T1000 (cell line): ENCODE measurements around the gene CATSPERE.

ENCODE experiments used
- DNase-seq: peaks from one replicate; lab custom pipeline; 2025; ENCODE audit warnings: mixed read lengths; lab: John Stamatoyannopoulos, UW

Gene CATSPERE, protein sequence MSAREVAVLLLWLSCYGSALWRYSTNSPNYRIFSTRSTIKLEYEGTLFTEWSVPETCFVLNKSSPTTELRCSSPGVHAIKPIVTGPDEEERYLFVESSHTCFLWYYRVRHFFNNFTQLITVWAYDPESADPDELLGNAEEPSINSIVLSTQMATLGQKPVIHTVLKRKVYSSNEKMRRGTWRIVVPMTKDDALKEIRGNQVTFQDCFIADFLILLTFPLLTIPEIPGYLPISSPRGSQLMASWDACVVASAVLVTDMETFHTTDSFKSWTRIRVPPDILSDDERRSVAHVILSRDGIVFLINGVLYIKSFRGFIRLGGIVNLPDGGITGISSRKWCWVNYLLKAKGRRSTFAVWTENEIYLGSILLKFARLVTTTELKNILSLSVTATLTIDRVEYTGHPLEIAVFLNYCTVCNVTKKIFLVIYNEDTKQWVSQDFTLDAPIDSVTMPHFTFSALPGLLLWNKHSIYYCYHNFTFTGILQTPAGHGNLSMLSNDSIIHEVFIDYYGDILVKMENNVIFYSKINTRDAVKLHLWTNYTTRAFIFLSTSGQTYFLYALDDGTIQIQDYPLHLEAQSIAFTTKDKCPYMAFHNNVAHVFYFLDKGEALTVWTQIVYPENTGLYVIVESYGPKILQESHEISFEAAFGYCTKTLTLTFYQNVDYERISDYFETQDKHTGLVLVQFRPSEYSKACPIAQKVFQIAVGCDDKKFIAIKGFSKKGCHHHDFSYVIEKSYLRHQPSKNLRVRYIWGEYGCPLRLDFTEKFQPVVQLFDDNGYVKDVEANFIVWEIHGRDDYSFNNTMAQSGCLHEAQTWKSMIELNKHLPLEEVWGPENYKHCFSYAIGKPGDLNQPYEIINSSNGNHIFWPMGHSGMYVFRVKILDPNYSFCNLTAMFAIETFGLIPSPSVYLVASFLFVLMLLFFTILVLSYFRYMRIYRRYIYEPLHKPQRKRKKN

DNA sequence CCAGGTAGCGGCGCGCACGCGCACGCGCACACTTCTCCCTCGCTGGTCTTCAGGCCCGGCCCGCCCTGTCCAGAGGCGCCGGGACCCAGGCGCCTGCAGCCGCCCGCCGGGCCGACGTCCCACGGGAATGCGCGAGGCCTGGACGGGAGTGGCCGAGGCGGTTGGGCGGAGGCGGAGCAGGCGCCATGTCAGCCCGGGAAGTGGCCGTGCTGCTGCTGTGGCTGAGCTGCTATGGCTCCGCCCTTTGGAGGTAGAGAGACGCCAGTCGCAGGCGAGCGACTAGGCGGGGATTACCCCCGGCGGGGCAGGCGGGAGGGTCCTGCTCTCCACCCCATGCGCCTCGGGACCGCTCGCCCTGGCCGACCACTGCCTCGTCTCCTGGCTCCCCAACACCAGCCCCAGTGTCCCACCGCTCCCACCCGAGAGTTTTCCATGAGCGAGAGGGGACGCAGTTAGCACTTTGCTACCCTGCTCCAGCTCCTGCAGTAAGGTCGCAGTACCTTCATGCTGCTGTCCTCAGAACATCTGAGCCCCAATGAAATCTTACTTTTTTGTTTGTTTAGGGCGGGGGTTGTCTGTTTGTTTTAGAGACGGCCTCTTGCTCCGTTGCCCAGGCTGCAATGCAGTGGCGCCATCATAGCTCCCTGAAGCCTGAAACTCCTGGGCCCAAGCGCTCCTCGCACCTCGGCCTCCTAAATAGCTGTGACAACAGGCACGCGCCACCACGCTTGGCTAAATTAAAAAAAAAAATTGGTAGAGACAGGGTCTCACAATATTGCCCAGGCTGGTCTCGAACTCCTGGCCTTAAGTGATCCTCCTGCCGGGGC lies at the start of gene CATSPERE:
Gene CATSPERE, plus strand, starts transcription at position 29 of the 827 bp plus-strand sequence. Its CDS starts 157 bp downstream, at position 186.
- peak; percentile 63 for DNase-seq

DNA sequence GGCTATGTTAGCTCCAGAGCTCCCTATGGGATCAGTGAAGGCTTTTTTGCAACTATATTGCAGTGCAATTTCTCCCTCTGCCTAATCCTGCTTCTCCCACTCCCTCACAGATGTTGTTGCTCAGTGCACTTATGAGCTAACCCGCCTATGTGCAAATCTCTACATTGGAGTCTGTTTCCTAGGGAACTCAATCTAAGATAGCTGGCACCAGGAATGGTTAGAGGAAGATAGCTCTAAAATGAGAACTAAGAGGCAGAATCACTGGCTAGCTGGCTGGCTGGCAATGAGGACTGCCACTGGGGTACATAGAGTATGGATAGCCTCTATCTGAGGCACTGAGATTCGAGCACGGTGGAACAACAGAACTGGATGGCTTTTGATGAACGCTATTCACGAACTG lies 48.9 kb upstream of the CATSPERE start:
- DNase-seq, result no peak

DNA sequence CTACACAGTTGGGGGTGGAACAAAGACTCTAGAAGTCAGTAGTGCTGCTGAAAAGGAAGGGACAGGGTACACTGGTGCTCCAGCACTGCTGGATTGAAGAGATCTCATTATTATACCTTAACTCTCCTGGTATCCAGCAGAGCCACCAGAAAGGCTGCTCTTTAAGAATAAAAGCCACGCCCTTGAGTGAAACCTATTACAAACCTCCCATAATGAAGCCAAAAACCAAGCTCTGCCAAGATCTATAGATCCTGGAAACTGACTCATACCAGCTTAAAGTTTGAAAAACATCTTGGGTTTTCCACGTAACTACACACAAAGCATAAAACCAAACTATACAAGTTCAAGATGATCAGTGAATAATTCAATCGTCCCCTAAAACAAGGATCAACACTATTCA lies 47.3 kb upstream of the CATSPERE start:
- no peak for DNase-seq

DNA sequence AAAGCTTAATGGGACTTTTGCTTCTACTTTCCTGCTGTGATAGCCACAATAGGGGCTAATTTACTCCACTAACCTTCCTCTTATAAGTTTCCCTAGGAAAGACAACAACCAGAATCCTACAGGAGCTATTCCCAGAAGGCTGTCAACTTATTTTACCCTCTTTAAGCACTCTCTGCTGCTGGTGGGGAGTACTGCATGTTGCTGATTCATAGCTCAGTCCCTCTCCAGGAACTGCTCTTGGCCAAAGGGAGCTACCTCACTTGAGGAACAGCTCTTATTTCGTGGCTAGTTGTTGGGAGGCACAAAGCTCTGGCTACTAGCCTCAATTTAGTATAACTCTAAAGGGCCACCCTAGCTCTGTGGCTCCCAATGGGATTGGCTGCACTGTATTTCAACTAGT lies 46.5 kb upstream of the CATSPERE start:
- no peak for DNase-seq

DNA sequence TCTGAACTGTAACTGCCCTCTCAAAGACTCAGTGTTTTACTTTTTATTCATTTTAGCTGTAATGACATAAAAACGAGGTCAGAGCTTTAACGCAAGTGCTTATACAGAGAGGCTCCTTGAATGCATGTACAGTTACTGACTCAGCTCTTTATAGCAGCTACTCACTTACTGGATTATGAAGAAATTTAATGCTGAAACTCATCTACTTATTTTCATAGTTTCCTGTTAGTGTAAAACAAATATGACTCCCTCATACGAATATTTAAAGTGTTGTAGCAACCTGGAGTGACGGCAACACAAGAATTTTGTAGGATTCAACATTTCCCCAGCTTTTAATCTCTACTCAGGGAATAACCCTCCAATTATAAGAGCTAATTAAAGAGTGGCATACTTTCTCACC lies 42.0 kb upstream of the CATSPERE start:
- no peak for DNase-seq

DNA sequence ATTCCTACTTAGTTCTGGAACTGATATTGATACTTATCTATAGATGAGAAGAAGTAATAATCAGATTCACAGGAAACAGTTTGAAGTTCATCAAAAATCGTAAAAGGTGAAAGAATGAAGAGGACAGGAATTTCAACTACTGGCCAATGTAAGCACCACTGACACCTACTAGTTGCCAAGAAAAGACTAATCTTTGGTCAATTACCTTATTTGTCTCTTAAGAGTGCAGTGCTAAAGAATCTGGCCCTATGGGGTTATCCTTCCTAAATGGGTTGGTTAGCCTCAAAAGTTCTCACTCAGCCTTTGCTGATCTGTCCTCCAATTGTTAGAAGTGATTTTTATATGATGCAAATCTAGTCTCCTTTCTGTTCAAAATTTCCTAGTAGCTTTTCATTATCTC lies 38.9 kb upstream of the CATSPERE start:
- DNase-seq, result no peak

DNA sequence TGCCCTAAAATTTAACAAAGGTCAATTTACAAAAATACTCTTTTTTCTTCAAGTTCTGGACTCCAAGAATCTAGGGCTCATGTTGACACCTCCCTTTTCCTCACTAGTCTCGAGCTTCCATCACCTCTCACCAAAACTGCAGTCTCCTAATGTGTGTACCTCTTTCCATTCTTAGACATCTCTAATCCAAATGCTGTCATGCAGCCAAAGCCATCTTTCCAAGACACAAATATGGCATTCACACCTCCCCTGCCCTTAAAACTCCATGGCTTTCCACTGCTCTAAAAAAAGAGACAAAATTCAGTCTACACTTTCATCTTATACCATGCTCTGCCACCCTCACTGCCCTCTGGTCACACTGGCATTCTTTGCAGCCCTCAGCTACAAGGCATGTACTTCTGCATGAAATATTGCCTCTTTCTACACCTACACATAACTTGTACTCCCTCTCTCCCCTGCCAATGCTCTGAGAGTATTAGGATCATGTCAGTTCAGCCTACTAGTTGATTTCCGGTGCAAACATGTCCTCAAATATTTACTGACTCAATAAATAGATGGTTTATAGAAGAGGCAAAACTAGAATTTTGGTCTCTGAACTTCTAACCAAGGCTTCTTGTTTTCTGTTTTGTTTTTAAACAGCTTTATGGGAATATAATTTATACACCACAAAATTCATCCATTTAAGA lies 36.3 kb upstream of the CATSPERE start:
- DNase-seq, result no peak

DNA sequence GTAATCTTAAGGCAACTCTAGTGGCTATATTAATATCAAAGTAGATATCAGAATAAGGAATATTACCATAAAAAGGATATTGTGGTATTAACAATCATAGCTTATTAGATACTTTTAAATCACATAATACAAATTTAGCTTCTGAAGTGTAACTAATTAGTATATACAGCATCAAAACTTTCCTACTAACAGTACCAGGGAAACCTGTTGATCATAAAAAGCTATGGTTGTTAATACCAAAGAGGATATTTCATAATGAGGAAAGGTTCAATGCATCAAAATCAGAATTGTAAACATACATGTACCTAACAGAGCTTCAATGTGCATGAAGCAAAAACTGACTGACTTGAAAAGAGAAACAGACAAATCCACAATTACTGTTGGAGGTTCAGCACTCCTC lies 33.4 kb upstream of the CATSPERE start:
- DNase-seq, result no peak

DNA sequence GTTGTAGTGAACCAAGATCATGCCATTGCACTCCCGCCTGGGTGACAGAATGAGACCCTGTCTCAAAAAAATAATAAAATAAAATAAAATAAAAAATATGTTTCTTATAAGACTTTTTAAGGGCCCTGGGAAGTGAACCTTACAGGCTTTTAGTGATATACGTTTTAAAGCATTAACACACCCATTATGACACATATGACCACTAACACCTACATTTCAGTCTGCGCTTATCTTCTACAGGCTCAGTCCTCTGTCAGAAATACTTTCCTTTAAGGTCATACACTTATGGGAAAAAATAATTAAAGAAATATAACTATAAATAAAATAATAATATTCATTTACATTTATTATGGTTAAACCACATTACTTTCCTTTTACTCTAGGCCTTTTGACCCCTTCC lies 31.3 kb upstream of the CATSPERE start:
- DNase-seq, result no peak

DNA sequence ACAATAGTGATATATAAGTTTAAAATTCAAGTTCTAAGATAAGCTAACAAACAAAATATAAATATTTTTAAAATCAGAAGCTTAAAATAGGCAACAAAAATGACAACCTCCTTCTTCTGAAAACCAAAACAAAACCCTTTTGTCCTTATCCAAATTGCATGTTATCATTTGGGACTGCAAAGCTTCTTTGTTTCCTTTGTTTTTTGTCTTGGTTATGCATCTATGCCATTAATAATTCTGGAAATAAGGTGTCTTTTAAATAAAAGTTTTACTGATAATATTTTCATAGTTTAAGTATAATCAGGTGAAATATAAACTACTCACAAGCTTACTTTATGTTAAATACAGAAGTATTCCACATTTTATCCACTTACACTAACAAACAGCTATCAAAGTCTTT lies 29.9 kb upstream of the CATSPERE start:
- DNase-seq, result no peak

DNA sequence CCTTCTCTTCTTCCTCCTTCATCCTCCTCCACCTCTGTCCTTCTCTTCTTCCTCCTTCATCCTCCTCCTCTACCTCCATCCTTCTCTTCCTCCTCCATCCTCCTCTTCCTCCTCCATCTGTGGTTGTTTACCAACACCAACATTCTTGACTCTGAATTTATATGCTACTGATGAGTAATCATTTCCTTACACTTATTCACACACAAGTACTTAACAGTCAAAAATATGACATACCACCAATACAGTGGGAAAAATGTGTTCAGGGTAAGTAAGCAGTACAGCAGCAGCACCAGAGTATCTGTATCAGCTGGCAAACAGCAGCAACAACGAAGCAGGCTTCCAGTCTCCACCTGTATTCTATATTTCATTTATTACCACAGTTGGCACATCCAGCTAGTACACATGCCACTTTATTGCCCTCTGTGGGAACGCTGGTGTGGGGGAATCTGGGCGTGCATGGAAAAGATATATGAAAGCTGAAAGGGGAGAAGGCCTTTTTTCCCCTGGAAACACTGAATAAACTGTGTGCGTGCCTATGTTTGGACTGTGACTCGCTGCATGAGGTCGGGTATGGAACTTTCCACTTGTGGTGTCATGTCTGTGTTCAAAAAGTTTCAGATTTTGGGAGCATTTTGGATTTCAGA lies 25.4 kb upstream of the CATSPERE start:
- DNase-seq, result peak; percentile 32

DNA sequence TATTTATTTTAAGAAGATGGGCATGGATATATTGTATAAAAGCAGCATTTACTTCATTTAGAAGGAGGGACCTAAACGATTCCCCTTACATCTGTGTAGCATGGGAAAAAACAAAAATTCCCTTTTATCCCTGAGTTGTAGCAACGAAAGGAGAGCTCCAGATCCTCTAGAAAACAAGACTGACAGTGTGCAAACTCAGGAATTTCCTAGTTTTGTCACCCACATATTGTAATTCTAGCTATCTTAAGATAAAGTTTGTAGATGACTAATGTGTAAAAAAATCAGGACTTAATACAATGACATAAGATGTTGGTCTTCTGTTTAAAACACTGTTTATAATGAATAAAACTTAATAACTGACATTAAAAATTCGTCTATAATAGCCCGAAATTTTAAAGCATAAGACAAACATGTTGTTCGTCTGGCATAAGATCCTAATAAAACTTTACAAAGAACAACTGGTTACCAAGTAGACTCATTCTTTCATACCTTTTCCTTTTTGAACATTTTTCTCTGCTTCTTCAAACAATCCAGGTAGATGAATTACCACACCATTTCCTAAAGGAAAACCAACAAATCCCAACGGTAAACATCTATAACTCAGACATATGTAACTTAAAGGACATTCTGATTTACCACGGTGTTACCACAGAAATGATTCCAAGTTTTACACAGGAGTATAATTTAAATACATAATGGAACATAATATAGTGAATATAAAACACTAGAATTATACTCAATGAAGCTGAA lies 24.6 kb upstream of the CATSPERE start:
- no peak for DNase-seq

DNA sequence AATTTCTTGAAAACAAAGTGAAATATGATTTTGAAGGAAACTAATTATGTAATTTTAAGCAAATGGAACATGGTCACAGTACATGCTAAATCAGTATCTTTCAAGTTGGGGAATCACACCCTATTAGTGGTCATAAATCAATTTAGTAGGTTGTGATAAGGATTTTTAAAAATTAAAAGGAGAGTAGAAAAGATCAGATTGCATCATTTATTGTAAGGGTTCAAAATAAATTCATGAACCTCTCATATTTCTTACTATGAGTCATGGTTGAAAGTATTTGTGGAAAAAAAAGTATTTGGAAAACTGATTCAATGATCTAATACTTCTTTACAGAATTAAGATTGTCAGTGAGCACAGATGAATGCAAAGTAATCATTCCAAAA lies 24.0 kb upstream of the CATSPERE start:
- no peak for DNase-seq

DNA sequence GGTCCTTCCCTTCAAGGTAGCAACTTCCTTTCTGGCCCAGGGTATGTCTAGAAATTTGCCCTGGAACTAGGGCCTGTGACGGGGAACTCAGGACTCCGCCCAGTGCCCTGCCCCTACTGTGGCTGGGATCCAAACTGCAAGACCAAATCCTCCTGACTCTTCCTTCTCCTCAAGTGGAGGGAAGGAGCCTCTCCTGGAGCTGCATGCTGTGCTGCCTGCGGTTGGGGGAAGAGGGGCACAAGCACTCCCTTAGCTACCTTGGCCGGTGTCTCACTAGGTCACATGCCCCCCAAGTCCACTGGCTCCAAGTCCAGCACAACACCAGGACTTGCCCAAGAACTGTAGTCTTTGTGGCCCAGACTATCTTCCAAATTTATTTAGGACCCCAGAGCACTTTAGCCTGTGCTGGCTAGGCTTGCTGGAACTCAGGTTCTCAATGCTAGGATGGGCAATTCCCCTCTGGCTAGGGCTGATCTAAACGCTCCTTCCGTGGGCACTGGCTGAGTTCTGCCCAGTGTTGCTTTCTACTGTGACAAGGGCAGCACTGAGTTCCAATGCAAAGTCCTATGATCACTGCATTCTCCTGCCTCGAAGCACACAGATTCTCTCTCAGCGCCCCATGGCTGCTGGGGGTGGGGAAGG lies 21.6 kb upstream of the CATSPERE start:
- no peak for DNase-seq

DNA sequence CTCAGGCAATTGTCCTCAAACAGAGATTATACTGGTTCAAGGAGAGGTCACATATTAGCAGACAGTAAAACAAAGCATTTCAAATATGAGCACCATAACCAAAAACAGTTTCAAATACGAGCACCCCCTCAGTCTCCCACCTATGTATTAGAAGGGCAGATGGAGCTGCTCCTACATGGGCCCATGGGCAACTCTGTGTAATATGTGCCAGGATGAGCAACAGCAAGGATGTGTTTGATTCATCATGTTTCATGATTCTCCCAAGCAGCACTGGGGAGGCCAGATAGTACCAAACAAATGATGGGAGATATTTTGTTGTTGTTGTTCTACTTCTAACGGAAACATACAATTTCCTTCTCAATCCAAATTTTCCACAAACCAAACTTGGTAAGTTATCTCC lies 18.2 kb upstream of the CATSPERE start:
- DNase-seq, result no peak

DNA sequence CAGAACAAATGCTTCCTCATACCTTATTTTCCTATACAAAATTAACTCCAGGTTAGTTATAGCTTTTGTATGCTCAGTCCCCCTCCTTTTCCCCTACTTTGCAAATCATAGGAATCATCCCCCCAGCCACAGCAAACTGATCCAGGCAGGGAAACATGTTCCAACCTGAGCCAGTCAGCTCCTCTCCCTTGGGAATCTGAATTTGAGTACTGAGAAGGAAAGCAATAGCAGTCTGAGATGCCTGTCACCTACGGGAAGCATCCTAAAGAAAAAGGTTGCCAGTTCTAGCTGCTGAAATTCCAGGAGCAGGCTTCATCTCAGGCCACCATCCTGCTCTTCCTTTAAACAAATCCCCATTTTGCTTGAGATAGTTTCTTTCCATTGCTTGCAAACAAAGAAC lies 16.2 kb upstream of the CATSPERE start:
- no peak for DNase-seq

DNA sequence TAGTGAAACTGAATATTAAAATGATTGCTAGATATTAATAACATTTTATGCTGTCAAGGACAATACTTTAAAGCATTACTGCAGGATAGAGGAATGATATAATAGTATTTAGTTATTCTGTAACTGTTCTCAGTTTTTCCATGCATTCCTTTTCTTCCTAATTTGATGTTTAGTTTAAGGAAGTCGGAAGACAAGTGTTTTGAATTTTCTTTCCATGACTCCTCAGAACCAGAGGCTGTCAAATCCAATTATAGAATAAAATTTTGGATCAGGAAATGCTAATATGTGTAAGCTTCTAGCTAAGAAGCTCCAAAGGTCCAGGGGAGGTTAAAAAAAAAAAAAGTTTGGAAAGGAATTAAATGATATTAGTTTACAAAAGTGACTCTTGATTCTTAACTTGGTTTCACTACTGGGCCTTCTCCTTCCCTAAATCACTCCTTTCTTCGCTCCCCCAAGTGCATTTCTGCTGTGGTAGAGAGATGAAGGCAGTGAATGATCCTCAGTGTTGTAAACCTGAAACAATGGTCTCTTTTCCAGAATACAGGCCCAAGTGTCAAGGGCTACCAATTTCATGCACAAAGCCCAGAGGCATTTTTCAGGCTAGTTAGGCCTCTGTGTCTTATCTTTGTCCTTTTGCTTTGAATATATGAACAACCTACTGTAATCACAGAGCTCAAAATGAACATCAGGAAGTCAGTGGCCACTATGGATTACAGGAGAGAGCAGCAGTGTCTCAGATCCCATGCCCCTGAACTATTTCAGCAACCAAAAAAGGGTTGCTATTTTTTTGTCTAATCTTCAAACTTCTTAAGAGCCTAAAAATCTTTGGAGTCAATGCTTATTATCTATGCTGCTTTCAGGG lies 15.5 kb upstream of the CATSPERE start:
- DNase-seq, result no peak

DNA sequence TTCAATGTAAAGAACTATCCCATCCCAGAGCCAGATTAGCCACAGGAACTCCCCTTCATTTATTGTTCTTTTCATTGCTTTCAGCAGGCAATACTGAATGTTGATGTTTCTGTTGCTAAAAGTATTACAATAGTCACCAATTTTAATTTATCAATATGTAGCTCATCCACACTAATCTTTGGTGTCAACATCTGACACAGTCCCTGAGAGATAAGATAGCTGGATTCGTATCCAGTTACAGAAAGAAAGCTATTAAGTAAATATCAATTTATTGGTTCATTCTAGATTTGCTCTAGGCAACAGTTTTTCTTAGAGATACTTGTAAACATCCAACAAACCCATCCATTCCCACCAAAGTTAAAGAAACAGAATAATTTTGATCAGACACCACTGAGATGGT lies 14.0 kb upstream of the CATSPERE start:
- DNase-seq, result no peak

DNA sequence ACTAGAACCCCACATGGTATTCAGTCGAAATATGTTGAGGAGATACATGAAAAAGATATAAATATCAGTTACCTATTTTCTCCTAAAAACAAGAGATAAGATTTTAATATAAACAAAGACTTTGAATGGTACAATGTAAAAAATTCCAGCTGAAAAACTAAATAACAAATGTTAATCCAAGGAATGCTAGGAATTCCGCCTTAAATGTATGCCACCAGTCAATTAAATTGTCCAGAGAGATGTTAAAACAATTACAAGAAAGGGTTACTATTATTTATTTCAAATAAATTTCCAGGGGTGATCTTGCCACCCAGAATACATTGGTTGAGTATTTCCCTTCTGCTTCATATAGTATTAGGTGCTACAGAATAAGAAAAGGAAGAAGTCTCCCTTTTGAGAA lies 13.5 kb upstream of the CATSPERE start:
- DNase-seq, result no peak
